ENCODE results near the gene HBP1.
"Not testable (repeated sequence)": the region's sequence is repeated elsewhere in the genome, so short reads cannot be mapped to it uniquely, and the experiment has no call there.

Gene HBP1

DNA sequence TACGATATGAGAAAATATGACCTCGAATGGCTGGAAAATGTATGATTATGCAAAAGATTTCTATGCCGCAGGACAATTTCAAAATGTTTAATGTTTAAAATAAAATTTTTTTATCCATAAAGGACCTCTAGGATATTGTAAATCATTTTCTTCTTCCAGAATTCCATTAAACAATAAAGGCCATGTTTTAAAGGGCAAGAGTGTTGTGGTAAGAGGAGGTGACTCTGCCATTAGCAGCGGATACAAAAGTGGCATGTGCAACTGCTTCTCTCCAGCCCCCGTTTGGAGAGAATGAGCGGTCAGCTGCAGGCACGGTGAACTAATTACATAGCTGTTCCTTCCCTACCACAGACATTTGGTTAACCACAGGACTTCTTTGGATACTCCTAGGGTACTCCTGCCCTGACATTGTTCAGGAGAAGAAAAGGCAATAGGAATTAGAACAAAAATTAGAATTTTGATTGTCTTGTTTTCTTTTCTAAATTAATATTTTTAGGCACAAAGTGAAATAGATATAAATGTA, 63.8 kb downstream of the HBP1 start:
- no peak for DNase-seq

DNA sequence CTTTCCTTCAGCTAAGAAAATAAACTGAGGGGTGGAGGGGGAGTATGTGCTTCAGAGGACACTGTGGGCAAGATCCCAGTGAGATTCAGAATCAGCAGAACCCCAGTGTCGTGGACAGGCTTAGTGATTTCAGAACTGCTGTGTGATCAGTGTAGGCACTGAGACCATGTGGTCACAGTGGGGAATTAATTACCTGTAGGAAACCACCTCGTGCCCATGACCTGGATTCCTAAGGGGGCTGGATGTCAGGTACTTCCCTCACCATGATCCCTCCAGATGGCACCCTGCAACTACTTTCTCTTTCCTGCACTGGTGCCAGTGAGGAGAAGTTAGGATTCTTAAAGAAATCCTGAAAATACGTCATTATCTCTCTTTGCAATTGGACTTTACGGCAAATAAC, 64.4 kb downstream of the HBP1 start:
- no peak for DNase-seq

DNA sequence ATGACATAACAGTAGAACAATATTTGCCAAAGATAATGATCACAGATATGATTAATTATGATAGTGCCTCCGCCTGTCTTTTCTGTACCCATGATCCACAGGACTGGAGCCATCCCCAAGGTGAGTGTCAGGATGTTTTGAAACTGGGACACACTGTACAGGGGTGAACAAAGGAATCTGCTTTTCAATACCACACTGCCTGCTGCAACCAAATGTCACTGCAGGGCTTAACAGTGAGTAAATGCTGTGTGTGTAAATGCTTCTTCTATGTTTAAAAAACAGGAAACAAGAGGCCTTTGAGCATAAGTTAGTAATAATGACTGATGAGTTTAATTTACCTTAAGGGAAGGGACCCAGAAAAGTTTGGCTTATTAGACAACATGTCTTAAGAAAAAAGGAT, 65.2 kb downstream of the HBP1 start:
- no peak for DNase-seq

DNA sequence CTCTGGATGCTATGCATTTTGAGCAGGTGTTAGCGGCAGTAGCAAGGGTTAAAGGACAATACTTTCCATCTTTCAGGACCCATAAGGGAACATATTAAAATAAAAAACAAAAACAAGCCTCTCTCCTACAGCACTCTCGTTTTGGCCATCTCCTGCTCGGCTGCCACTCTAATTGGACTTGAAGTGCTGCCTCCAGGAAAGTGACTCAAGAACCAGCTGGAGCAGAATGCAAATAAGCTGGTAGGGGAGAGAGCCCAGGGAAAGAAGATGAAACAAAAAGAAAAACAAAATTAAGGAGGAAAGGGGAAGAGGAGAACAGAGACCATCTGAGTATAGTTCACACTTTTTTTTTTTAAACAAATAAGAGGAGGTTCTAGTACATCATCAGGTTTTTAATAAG, 65.6 kb downstream of the HBP1 start:
- no peak for DNase-seq

DNA sequence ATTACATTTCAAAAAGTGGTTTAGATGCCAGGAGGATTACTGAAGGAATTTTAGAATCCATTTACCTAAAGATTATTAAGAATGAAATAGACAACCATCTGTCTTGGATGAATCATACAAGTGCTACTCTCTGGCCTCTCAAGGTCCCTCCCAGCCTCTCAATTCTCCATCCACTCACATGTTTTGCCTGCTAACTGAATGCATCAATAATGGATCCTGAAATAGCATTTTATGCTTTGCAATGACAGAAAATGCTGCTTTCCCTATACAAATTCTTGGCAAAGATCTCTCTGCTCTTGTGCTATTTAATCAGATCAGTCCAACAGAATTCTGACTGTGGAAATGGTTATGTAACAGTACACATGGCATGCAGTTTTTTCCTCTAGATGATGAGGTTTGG, 68.1 kb downstream of the HBP1 start:
- DNase-seq: no peak

DNA sequence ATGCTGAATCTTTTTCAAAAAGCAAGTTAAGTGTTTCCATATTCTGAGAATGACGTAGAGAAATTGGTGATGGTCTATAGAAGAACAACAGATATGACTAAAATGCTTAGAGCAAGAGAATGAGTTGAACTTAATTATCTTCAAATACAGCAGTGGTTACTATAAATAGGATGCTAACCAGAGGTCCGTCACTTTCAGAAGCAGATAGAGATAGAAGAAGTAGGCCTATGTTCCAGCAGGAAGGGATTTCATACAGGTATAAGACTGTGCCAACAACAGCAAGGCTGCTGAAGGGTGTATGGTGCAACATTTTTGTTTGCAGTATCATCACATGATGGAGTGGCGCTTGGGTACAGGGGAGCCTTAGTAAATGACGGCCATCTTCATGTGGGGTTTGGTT, 68.6 kb downstream of the HBP1 start:
- no peak for DNase-seq

DNA sequence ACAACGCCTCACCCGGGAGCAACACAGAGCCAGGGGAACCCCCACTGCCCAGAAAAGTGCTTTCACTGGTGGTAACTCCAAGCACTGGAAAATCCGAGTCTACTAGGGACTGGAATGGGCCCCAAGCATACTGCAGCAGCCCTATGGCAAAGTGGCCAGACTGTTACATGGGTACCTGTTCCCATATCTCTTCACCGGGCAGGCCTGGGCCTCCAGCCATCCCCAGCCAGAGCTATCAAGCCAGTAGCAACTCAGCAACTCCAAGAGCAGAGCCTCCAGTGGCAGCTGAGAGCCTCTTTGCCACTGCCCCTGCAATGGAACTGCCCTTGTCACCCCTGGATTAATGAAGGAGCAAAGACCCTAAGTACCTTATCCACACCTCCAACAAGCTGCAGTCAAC, 73.5 kb downstream of the HBP1 start:
- no peak for DNase-seq

DNA sequence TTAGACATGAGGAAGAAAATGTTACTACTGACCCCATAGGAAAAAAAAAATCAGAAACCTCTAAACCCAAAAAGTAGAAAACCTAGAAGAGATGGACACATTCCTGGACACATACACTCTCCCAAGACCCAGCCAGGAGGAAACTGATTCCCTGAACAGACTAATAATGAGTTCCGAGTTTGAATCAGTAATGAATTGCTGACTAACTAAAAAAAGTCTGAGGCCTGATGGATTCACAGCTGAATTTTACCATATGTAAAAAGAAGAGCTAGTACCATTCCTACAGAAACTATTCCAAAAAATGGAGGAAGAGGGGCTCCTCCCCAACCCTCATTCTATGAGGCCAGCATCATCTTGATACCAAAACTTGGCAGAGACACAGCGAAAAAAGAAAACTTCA, 75.8 kb downstream of the HBP1 start:
- DNase-seq: no peak

DNA sequence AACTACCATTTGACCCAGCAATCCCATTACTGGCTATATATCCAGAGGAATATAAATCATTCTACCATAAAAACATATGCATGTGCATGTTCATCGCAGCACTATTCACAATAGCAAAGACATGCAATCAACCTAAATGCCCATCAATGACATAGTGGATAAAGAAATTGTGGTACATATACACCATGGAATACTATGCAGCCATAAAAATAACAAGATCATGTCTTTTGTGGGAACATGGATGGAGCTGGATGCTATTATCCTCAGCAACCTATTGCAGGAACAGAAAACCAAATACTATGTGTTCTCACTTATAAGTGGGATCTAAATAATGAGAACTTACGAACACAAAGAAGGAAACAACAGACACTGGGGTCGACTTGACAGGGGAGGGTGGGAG, 78.0 kb downstream of the HBP1 start:
- not testable (repeated sequence) for DNase-seq

DNA sequence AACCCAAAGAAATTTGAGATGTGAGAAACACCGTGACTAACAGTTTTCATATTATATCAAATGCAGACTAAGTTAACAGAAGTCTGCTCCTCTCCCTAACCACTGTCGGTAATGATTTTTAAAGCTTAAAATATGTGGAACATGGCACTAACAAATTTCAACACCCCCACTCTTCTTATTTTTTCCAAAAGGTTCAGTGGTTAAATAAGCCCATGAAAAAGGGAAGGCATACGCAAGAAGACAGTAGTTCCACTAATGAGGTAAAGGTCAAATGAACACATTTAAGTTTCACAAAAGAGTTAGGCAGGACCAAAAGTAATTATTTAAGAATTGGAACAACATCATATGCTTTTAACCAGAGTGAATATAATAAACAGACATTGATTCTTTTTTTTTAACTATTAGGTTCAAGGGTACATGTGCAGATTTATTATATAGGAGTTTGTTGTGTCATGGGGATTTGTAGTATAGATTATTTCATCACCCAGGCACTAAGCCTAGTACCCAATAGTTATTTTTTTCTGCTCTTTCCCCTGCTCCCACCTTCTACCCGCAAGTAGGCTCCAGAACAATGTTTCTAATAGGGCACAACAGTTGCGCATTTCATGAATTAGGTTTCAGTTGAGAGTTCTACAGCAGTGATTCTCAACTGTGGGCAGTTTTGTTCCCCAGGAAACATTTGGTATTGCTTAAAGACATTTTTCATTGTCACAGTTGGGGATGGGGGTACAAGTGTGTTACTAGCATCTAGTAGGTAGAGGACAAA, 79.9 kb downstream of the HBP1 start:
- DNase-seq: no peak

DNA sequence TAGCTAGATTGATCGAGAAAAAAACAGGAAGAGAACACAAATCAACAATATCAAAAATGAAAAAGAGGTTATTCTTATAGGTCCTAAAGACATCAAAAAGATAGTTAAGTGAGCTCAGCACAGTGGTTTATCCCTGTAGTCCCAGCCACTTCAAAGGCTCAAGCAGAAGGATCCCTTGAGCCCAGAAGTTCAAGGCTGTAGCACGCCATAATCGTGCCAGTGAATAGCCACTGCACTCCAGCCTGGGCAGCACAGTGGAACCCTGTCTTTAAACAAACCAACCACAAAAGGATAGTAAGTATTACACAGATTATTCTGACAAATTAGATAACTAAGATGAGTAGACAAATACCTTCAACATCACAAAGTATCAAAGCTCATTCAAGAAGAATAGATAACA, 83.2 kb downstream of the HBP1 start:
- DNase-seq: no peak
